Cerebellar nuclear complex (tissue), 1 donor: Measurements from ENCODE around the gene TTLL8.
"Not testable (repeated sequence)": the region's sequence is repeated elsewhere in the genome, so short reads cannot be mapped to it uniquely, and the experiment has no call there.

ENCODE experiments used
- DNase-seq, 2 experiments: peaks; one replicate each; lab custom pipeline; 2025; lab: John Stamatoyannopoulos, UW

The TTLL8 gene

GRCh38 chr22:50058061-50058905, at the start of gene TTLL8:
TTLL8 (minus strand) TSS chr22:50058298.
- DNase-seq, result no peak

DNA sequence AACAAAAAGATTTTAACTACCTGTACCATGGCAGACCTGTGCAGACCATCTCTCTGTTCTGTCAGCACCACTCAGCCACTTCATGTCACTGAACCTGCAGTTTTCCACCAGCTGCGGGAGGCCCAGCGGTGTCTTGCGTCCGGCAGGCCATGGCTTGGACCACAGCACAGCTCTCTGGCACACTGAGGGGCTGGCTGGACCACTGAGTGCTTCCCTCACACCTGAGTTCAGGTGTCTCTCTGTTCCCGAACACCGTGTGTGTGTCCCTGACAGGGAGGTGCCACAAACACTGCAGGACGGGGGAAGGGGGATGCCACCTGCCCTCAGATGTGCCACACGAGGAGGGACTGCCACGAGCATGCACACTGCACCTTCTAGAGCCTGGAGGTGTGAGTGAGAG, 49.4 kb upstream of the TTLL8 start:
- DNase-seq, result no peak

DNA sequence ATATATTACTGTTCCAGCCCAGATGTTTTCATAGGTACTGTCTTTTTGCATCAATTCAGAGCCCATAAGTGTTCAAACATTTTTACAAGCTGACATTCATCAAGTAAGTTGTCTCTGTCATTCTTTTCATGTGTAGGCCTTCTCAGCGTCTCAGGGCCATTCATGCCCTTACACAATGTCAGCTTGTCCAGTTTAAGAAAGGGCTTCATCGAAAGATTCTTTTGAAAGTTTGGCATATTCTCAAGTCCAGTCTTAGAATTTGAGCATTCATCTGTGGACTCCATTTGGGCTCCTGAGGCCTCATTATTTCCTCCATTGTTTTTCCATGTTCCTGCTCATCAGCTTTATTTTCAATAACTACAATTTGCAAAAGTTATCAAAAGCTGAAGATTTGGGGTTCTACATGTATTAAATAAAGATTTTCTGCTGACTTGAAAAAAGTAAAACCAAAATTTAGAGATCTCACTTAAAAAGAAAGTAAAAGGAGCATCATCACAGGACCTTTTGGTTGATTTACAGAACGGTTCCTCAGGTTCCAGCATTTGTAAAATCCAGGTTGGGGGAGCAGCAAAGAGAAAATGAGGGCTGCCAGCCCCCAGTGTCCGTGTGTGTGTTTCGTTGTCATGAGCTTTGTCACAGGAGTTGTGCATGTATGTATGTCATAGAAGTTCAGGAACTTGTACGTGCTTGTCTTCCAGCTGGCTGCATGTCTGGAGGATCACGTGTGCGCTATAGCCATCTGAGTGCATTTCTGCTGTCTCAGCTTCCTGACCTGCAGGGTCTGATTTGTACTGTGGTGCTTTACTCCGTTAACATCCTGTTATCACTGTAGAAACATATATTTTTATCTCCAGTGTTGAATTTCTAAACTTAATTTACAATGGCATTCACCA, 47.4 kb upstream of the TTLL8 start:
- no peak for DNase-seq

DNA sequence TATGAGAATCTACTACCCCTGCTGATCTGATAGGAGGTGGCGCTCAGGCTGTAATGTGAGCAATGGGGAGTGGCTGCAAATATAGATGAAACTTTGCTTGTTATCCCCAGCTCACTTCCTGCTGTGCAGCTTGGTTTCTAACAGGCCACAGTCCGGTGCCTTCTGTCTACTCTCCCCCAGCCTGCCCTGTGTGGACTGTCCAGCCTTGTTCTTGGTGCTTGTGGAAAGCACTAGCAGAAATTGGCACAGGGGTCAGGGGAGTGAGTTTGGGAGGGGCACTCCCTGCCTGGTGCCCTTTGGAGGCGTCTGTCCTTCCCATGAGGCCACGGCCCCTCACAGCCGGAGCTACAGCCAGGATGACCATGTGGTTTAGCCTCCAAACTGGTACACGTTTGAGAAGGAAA, 46.0 kb upstream of the TTLL8 start:
- no peak for DNase-seq

DNA sequence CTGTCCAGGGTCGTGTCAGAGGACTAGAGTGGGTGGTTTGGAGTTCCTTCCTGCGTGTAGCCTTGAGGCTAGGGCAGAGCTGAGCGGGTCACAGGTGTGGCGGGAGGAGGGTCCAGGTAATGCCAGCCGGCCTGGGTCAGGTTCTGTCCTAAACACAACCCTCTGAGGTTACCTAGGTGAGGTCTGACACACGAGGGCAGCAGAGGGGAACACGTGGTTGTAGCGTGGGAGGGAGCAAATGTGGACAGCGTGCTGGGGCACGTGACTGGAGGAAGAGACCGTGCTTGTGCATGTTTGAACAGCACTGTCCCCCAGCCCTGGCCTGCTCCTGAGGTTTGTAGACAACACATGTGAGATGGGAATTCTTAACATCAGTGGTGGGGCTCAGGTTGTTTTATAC, 44.8 kb upstream of the TTLL8 start:
- no peak for DNase-seq

DNA sequence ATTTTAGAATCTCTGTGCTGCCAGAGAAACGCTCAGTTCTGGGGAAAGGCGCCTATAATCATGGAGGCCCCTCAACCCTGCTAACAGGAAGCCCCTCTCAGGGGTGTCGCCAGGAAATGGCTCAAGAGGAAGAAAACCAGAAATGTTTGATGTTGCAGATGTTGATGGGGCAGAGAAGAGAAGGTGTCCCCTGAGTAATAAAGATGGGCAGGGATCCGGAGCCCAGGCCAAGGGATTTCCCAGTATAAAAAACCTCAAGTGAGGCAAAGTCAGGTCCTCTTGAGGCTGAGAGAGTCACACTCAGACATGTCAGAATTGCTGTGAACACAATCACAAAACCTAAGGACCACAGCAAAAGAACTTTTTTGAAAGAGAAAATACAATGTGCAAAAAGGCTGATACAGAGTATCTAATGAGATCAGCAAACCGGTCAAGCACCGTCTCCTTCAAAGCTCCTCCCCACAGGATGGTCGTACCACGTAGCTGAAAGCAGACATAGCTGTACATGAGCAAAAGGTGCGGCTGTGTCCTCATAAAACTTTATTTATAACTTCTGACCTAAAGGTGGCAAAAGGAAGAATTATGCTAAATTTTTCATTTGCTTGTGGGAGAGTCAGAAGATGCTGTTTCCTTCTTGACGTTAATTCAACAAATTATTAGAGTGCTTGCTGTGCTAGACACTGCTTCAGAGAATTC, 43.9 kb upstream of the TTLL8 start:
- no peak for DNase-seq

- no peak for DNase-seq
Observed at GRCh38 chr22:50098052-50098451, 40.0 kb upstream of the TTLL8 start.

DNA sequence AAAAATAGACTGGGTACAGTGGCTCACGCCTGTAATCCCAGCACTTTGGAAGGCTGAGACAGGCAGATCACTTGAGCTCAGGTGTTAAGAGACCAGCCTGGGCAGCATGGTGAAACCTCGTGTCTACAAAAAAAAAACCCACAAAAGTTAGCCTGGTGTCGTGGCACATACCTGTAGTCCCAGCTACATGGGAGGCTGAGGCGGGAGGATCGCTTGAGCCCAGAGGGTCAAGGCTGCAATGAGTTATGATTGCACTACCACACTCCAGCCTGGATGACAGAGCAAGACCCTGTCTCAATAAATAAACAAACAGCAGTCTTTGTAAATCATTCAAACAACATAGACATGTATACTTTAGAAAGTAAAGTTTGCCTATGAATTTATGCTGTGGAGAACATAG, 34.2 kb upstream of the TTLL8 start:
- no peak for DNase-seq

GRCh38 chr22:50091092-50091768, 33.1 kb upstream of the TTLL8 start:
- DNase-seq, result no peak

- DNase-seq, result no peak
Observed at GRCh38 chr22:50090412-50090714, 32.3 kb upstream of the TTLL8 start.

GRCh38 chr22:50089682-50090411, 31.7 kb upstream of the TTLL8 start, which contains the start of gene MOV10L1:
MOV10L1 (plus strand) TSS chr22:50090006; CDS start chr22:50090089, 83 bp downstream.
- DNase-seq, result no peak

GRCh38 chr22:50089231-50089630, 31.1 kb upstream of the TTLL8 start:
- no peak for DNase-seq

GRCh38 chr22:50088096-50088495, 30.0 kb upstream of the TTLL8 start:
- no peak for DNase-seq

DNA sequence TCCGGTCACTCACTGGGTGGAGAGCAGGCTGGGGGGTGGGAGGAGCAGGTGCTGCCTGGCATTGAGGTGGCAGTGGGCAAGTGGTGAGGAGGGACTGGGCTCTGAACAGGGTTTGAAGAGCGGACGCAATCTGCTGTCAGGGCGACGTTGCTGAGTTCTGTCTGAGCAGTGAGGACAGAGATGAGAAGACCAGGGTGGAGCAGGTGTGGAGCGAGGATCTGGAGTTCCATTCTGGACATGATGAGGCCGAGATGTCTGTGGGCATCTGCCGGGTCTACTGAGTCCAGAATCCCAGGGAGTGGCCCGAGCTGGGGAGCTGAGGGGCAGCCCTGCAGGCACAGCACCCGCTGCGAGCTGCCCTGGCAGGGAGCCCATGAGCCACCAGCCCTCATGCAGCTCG, 29.5 kb upstream of the TTLL8 start:
- DNase-seq, result no peak

DNA sequence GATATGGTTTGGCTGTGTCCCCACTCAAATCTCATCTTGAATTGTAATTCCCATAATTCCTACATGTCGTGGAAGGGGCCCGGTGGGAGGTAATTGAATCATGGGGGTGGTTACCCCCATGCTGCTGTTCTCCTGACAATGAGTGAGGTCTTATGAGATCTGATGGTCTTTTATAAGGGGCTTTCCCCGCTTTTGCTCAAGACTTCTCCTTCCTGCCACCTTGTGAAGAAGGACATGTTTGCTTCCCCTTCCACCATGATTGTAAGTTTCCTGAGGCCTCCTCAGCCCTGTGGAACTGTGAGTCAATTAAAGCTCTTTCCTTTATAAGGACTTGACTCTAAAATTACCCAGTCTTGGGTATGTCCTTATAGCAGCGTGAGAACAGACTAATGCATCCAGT, 28.9 kb upstream of the TTLL8 start:
- not testable (repeated sequence) for DNase-seq

DNA sequence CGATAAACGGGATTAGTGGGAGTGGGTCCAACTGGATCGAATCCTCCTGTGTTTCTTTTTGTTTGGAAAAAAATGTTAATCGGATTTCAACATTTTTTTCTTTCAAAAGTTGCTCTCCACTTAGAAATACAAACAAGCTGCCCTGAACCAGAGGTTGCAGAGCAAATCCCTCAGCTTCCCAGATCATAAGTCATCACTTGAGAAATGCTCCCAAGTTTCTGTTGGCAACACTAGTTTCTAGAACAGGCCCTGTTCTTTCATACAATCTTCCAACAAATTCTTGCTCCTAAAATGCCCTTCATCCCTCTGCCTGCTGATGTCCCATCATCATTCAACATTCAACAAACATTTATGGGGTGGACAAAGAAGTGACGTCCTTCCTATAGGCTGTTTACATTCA, 28.4 kb upstream of the TTLL8 start:
- DNase-seq, result no peak

- DNase-seq, result no peak
Observed at GRCh38 chr22:50085211-50085972, 27.3 kb upstream of the TTLL8 start, which contains the start of gene MLC1. MLC1 (minus strand) TSS chr22:50085426; CDS start chr22:50084902, 524 bp downstream.

GRCh38 chr22:50084614-50085021, 26.5 kb upstream of the TTLL8 start:
- no peak for DNase-seq

DNA sequence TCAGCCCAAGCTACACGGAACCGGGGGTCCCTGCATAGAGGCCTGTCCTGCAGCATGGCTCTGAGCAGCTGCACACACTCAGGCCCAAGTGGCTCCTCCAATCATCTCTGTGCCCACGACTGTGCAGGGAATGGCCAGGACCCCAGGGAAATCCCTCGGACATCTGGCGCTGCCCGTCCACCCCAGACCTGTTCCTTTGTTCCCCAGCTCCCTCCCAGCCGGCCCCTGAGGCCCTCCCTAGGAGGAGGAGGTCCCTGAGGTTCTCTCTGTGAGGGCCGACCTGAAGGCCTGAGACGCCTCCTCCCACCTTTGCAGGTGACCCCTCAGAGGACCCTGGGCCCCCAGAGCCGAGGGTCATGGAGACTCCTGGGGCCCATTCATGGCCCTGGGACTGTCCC, 26.0 kb upstream of the TTLL8 start:
- no peak for DNase-seq

GRCh38 chr22:50083462-50084079, 25.5 kb upstream of the TTLL8 start:
- DNase-seq, result no peak
